CD4-positive, alpha-beta memory T cell (primary cell): Measurements from ENCODE around the gene TBCD. TPM values are rescaled to one million over a fixed set of nuclear protein-coding genes. Genes with fewer than 3 reads are reported as not detected.

Experiments used
- CTCF ChIA-PET: fragments of 350-600 bp; sonication (Branson Sonifier 250); formaldehyde crosslinking; loops from one replicate; lab custom pipeline; 2021; ENCODE audit warnings: inconsistent platforms; ENCODE audit not compliant: partially characterized antibody; lab: Charles Lee
- POLR2A ChIA-PET: fragments of 350-600 bp; sonication (Branson Sonifier 250); formaldehyde crosslinking; loops from one replicate; lab custom pipeline; 2021; ENCODE audit not compliant: partially characterized antibody; lab: Charles Lee
- DNase-seq, 5 donors: peaks; one replicate each; pipeline versions ENCODE4 v3.0.0 to v3.0.0-alpha.2; 2020 to 2022; ENCODE audit warnings: mixed read lengths in 1 of 5
- H3K27ac ChIP-seq: one replicate; pipeline ENCODE4 v1.7.0; 2013; ENCODE audit warnings: low read depth, low read length
- H3K27me3 ChIP-seq: 2 replicates; pipeline ENCODE4 v1.7.0; 2013; ENCODE audit warnings: mild to moderate bottlenecking, low read length, moderate library complexity; ENCODE audit not compliant: insufficient read depth
- H3K36me3 ChIP-seq: 2 replicates; pipeline ENCODE4 v1.7.0; 2013; ENCODE audit warnings: mild to moderate bottlenecking, low read length, moderate library complexity; ENCODE audit not compliant: insufficient read depth
- H3K4me1 ChIP-seq: 2 replicates; pipeline ENCODE4 v1.7.0; 2013; ENCODE audit warnings: mild to moderate bottlenecking, low read length, moderate library complexity; ENCODE audit not compliant: insufficient read depth
- H3K4me3 ChIP-seq, 2 donors: one replicate each; pipeline ENCODE4 v1.7.0; 2013; ENCODE audit warnings: low read length in 2 of 2, mild to moderate bottlenecking in 1 of 2
- H3K9me3 ChIP-seq, 2 donors: one replicate each; pipeline ENCODE4 v1.7.0; 2013; ENCODE audit warnings: low read length in 2 of 2, control low read depth in 1 of 2; ENCODE audit not compliant: control insufficient read depth in 1 of 2
- H3K27ac Mint-ChIP-seq, 7 donors: one replicate each; pipeline ENCODE4 v1.8.0; 2020 to 2021; ENCODE audit warnings: mixed read lengths in 7 of 7, mild to moderate bottlenecking in 6 of 7, inconsistent platforms in 3 of 7, moderate library complexity in 3 of 7
- H3K27me3 Mint-ChIP-seq, 2 donors: one replicate each; pipeline ENCODE4 v1.8.0; 2020 to 2021; ENCODE audit warnings: mixed read lengths in 2 of 2
- H3K36me3 Mint-ChIP-seq, 2 donors: one replicate each; pipeline ENCODE4 v1.8.0; 2020 to 2021; ENCODE audit warnings: mixed read lengths in 2 of 2, inconsistent platforms in 1 of 2, mild to moderate bottlenecking in 1 of 2
- H3K4me1 Mint-ChIP-seq, 4 donors: one replicate each; pipeline ENCODE4 v1.8.0; 2020 to 2021; ENCODE audit warnings: mixed read lengths in 4 of 4, mild to moderate bottlenecking in 1 of 4
- H3K4me3 Mint-ChIP-seq, 8 donors: one replicate each; pipeline ENCODE4 v1.8.0; 2020 to 2021; ENCODE audit warnings: mixed read lengths in 8 of 8, mild to moderate bottlenecking in 7 of 8, moderate library complexity in 6 of 8, inconsistent platforms in 3 of 8
- H3K9me3 Mint-ChIP-seq, 8 donors: one replicate each; pipeline ENCODE4 v1.8.0; 2020 to 2021; ENCODE audit warnings: mixed read lengths in 8 of 8, mild to moderate bottlenecking in 5 of 8, inconsistent platforms in 3 of 8, moderate library complexity in 1 of 8
- intact Hi-C: fragments of 100-400 bp; cut with micrococcal nuclease; formaldehyde crosslinking; loops from one replicate; pipeline ENCODE4 v1.15.1; 2023
- polyA plus RNA-seq, 2 donors: library from polyadenylated mRNA; unstranded; fragments of 300-500 nt; fragmentation: Illumina TruSeq; gene quantifications; one replicate each; pipeline ENCODE4 v1.2.3, GENCODE V29; 2021
- total RNA-seq, 2 experiments: library from RNA; stranded (reverse); gene quantifications; one replicate each; pipeline ENCODE4 v1.2.3, GENCODE V29; 2021

The TBCD gene
- total and polyA plus RNA-seq, 4 experiments from 2014 or later, result 102 to 263 (median 192) TPM

DNA sequence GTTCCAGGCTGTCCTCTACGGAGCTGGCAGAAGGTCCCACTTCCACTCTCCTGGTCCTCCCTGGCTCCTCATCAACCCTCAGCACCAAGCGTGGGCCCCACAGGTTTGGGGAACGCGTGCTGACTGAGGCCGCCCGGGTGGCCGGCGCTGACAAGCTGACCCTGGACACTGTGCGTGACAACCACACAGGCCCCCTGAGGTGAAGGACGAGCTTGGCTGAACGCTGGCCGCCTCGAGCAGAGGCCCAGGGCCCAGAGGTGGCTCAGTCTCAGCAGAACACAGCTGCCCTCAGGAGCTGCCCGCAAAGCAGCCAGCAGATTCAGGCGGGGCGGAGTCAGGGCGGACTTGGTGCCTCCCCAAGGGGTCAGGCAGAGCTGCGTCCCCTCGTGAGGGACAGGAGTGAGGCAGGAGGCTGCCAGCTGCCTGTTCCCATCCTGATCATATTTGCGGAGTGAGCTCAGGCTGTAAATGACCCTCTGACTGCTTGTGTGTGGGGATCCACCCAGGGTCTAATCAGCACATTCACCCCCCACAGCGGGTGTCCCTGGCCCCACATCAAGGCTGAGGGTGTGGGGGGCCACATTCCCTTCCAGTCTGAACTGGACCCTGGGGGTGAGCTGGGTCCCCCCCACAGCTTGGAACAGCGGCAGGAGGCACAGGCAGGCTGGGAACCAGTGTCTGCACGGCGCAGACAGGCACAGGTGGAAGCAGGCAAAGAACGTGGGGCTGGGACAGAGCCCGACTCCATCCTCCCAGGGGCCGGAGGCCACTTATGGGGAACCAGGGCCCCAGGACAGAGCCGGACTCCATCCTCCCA is 222.5 kb downstream of the TBCD start:
- Histone ChIP-seq H3K4me1 (peaks cover 18% of the 10 kb centered on the region), H3K4me3 (no peak overlapping the region), H3K9me3 (no peaks in the 10 kb centered on the region), H3K27ac (no peak overlapping the region), H3K36me3 (no peaks in the 10 kb centered on the region), H3K27me3 (no peaks in the 10 kb centered on the region)
- POLR2A ChIA-PET, result no interaction called here
- DNase-seq, result no peak
- Mint-ChIP-seq H3K4me1 (peaks cover 13 to 25% (median 15%) of the 10 kb centered on the region in 4 donors), H3K27ac (no peak overlapping the region), H3K27me3 (no peaks in the 10 kb centered on the region), H3K9me3 (peaks cover 0 to 2% (median 0%) of the 10 kb centered on the region in 8 donors), H3K4me3 (no peak overlapping the region), H3K36me3 (no peaks in the 10 kb centered on the region)
- CTCF ChIA-PET, result no interaction called here
- intact Hi-C loops, result no loop called here

DNA sequence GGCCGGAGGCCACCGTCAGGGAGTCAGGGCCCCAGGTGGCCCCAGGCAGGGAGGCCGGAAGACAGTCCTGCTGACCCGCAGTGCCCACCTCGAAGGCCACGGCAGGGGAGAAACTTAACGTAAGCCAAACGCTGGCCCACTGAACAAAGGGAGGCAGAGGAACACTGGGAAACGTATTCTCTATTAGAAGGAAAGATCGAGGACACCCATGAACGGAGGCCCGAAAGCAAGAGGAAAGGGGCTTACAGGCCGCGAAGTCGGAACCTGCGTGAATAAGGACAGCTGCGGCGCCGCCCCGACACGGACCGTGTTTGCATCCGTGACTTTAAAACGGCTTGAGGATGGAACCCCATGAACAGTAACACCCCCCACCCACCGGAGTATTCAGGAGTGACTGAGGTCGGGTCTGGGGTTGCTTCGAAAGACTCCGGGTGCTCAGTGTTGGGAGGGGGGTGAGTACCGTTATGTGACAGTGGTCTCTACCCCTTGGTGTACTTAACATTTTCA is 225.2 kb downstream of the TBCD start:
- DNase-seq, result no peak
- Mint-ChIP-seq H3K9me3 (peaks cover 0 to 2% (median 0%) of the 10 kb centered on the region in 8 donors), H3K27ac (no peak overlapping the region), H3K36me3 (peaks cover 1 to 3% of the 10 kb centered on the region in 2 donors), H3K27me3 (no peaks in the 10 kb centered on the region), H3K4me1 (peaks cover 20 to 41% (median 26%) of the 10 kb centered on the region in 4 donors), H3K4me3 (peak overlapping the region in 1 of 8 donors; percentile 29)
- intact Hi-C loops, result no loop called here
- H3K4me1 ChIP-seq, result peaks cover 23% of the 10 kb centered on the region
- H3K4me3 ChIP-seq, result no peak overlapping the region
- no peaks in the 10 kb centered on the region for H3K27me3 ChIP-seq
- CTCF ChIA-PET, result no interaction called here
- no peaks in the 10 kb centered on the region for H3K36me3 ChIP-seq
- no peak overlapping the region for H3K27ac ChIP-seq
- POLR2A ChIA-PET, result no interaction called here
- H3K9me3 ChIP-seq, result no peaks in the 10 kb centered on the region

DNA sequence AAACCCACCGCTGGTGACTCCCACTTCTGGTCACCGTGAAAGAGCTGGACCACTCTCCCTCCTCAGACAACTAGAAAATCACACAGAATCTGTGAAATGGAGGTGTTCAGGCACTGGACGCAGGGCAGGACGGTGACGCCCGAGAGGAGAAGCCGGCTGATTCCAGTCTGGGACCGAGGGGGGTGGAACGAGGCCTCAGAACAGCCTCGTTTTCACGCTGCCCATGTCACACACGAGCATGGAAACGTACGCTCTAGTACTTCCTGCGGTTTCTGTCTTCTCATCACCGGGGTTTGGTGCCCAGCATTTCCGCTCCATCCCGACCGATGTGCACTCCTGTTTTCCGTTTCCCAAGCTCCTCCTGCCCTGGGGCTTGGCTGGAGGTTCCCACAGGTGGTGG is 225.7 kb downstream of the TBCD start:
- H3K27me3 Mint-ChIP-seq, result no peaks in the 10 kb centered on the region
- Histone ChIP-seq H3K27ac (no peak overlapping the region), H3K36me3 (no peaks in the 10 kb centered on the region), H3K4me1 (peaks cover 23% of the 10 kb centered on the region), H3K4me3 (no peak overlapping the region), H3K9me3 (no peaks in the 10 kb centered on the region), H3K27me3 (no peaks in the 10 kb centered on the region)
- H3K36me3 Mint-ChIP-seq, result peaks cover 1 to 3% of the 10 kb centered on the region in 2 donors
- intact Hi-C loops, result no loop called here
- DNase-seq, result no peak
- ChIA-PET CTCF (no interaction called here), POLR2A (no interaction called here)
- H3K27ac Mint-ChIP-seq, result no peak overlapping the region
- H3K4me1 Mint-ChIP-seq, result peaks cover 20 to 41% (median 26%) of the 10 kb centered on the region in 4 donors
- no peak overlapping the region for H3K4me3 Mint-ChIP-seq
- H3K9me3 Mint-ChIP-seq, result peaks cover 0 to 2% (median 0%) of the 10 kb centered on the region in 8 donors

DNA sequence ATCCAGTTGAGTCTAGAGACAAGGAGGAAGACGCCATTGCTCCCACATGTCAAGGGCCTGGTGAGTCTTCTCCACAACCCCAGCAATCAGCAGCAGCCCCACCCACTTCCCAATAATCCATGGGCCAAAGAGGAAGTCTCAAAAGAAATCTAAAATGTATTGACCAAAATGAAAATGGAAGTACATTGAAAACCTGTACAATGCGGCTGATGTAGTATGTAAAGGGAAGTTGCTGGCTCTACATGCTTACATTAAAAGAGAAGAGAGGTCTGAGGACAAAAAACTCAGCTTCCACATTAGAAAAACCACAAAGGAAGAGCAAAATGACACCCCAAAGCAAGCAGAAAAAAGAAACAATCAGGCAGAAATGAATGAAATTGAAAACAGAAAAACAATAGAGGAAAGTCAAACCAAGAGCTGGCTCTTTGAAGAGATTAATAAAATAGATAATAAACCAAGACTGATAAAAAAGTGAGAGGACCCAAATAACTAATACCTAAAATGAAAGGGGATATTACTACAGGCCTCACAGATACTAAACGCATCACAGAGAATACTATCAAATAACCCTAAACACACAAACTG is 227.0 kb downstream of the TBCD start:
- POLR2A ChIA-PET, result interaction anchor here (0.6 to 1.9 kb wide), 6 partner anchors 69 to 115 kb away, joined by 3 to 8 read pairs (median 4); partner anchors contain the start of gene METRNL
- H3K27me3 ChIP-seq, result no peaks in the 10 kb centered on the region
- no peak overlapping the region for H3K27ac ChIP-seq
- no peaks in the 10 kb centered on the region for H3K36me3 ChIP-seq
- Mint-ChIP-seq H3K36me3 (peaks cover 1 to 3% of the 10 kb centered on the region in 2 donors), H3K9me3 (peaks cover 0 to 2% (median 0%) of the 10 kb centered on the region in 8 donors), H3K4me3 (peak overlapping the region; percentile 41 to 83 (median 76)), H3K27me3 (no peaks in the 10 kb centered on the region), H3K27ac (peak overlapping the region; percentile 68 to 89 (median 83)), H3K4me1 (peaks cover 22 to 41% (median 27%) of the 10 kb centered on the region in 4 donors)
- intact Hi-C loops, result no loop called here
- CTCF ChIA-PET, result interaction anchor here (1.4 kb wide), 1 partner anchor 11 kb away, joined by 3 read pairs; no protein-coding TSS in a partner anchor
- peak overlapping the region in 1 of 2 donors; percentile 4 for H3K4me3 ChIP-seq
- peaks cover 23% of the 10 kb centered on the region for H3K4me1 ChIP-seq
- H3K9me3 ChIP-seq, result no peaks in the 10 kb centered on the region
- peak in 4 of 5 donors; percentile 44 to 52 (median 47) for DNase-seq

DNA sequence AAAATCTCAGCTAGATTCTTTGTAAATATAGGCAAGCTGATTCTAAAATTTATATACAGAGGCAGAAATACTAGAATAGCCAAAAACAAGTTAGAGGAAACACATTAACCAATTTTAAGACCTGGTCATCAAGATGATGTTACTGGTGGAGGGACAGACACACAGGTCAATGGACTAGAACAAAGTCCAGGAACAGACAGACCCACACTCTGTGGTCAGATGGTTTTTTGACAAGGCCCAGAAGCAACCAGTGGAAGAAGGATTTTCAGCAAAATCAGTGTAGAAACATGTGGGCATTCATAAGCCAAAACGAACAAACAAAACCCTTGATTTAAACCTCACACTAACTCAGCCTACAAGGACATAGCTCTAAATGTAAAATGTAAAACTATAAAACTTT is 227.9 kb downstream of the TBCD start:
- ChIA-PET CTCF (interaction anchor here (1.4 kb wide), 1 partner anchor 10 kb away, joined by 3 read pairs; no protein-coding TSS in a partner anchor), POLR2A (interaction anchor here (1.3 to 1.9 kb wide), 5 partner anchors 69 to 115 kb away, joined by 3 to 8 read pairs (median 4); partner anchors contain the start of gene METRNL)
- Histone ChIP-seq H3K27me3 (no peaks in the 10 kb centered on the region), H3K27ac (no peak overlapping the region), H3K9me3 (no peaks in the 10 kb centered on the region), H3K4me3 (no peak overlapping the region), H3K4me1 (peaks cover 23% of the 10 kb centered on the region), H3K36me3 (no peaks in the 10 kb centered on the region)
- intact Hi-C loops, result loop anchor here (10.0 kb wide), 1 partner anchor 65 kb away; no protein-coding TSS in a partner anchor
- Mint-ChIP-seq H3K36me3 (peaks cover 1 to 3% of the 10 kb centered on the region in 2 donors), H3K4me1 (peaks cover 22 to 46% (median 27%) of the 10 kb centered on the region in 4 donors), H3K27ac (peak overlapping the region in 5 of 7 donors; percentile 39 to 72 (median 59)), H3K4me3 (peak overlapping the region in 1 of 8 donors; percentile 4), H3K9me3 (peaks cover 0 to 2% (median 0%) of the 10 kb centered on the region in 8 donors), H3K27me3 (no peaks in the 10 kb centered on the region)
- DNase-seq, result no peak

DNA sequence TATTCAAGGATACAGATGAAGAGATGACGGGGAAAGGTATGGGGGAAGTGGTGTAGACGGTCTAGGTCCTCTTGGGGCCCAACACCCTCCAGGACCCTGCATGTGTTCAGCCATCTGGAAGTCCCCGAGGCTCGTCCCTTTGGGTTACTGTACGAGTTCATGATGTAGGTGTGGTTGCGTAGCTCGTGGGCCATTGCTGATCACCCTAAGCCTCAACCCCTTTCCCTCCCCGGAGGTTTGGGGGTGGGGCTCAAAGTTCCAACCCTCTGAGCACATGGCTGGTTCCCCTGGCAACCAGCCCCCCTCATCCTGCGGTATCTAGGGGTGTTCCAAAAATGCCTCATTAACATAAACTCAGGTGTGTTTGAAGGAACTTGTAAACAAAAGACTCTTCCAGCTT is 228.8 kb downstream of the TBCD start:
- H3K36me3 Mint-ChIP-seq, result peaks cover 1 to 3% of the 10 kb centered on the region in 2 donors
- H3K4me1 ChIP-seq, result peaks cover 32% of the 10 kb centered on the region
- H3K9me3 Mint-ChIP-seq, result peaks cover 0 to 2% (median 0%) of the 10 kb centered on the region in 8 donors
- no peaks in the 10 kb centered on the region for H3K27me3 Mint-ChIP-seq
- H3K27ac Mint-ChIP-seq, result peak overlapping the region in 2 of 7 donors; percentile 23 to 89
- DNase-seq, result no peak
- no peaks in the 10 kb centered on the region for H3K36me3 ChIP-seq
- ChIA-PET POLR2A (no interaction called here), CTCF (no interaction called here)
- intact Hi-C loops, result loop anchor here (10.0 kb wide), 1 partner anchor 64 kb away; no protein-coding TSS in a partner anchor
- H3K4me3 ChIP-seq, result no peak overlapping the region
- H3K9me3 ChIP-seq, result no peaks in the 10 kb centered on the region
- H3K4me3 Mint-ChIP-seq, result no peak overlapping the region
- no peaks in the 10 kb centered on the region for H3K27me3 ChIP-seq
- H3K4me1 Mint-ChIP-seq, result peaks cover 30 to 55% (median 34%) of the 10 kb centered on the region in 4 donors
- no peak overlapping the region for H3K27ac ChIP-seq
